Fibroblast of skin of abdomen (primary cell): ENCODE results near the gene GJB1.

Source experiments
- DNase-seq: peaks from one replicate; pipeline ENCODE4 v3.0.0-alpha.2; 2013

The GJB1 gene

GRCh38 chrX:71215338-71215912 lies 7.6 kb upstream of the GJB1 start:
- no peak for DNase-seq

- DNase-seq = no peak
Measured at GRCh38 chrX:71216485-71216884, 6.5 kb upstream of the GJB1 start.

GRCh38 chrX:71217298-71217697 lies 5.7 kb upstream of the GJB1 start:
- no peak for DNase-seq

GRCh38 chrX:71221145-71221544 lies 1.9 kb upstream of the GJB1 start:
- no peak for DNase-seq

GRCh38 chrX:71224098-71224708 lies 1.2 kb downstream of the GJB1 start:
- no peak for DNase-seq

GRCh38 chrX:71225009-71225408 lies 2.0 kb downstream of the GJB1 start:
- no peak for DNase-seq

- DNase-seq = no peak
Measured at GRCh38 chrX:71225676-71226075, 2.7 kb downstream of the GJB1 start.

- no peak for DNase-seq
Measured at GRCh38 chrX:71227370-71228062, 4.5 kb downstream of the GJB1 start.

GRCh38 chrX:71228063-71228642 lies 5.1 kb downstream of the GJB1 start:
- no peak for DNase-seq

- DNase-seq = no peak
Measured at GRCh38 chrX:71235482-71235881, 12.5 kb downstream of the GJB1 start.

GRCh38 chrX:71236836-71237235 lies 13.8 kb downstream of the GJB1 start:
- no peak for DNase-seq

- no peak for DNase-seq
Measured at GRCh38 chrX:71239781-71240180, 16.8 kb downstream of the GJB1 start.

GRCh38 chrX:71241301-71241700 lies 18.3 kb downstream of the GJB1 start:
- no peak for DNase-seq

GRCh38 chrX:71244359-71245128 lies 21.5 kb downstream of the GJB1 start:
- no peak for DNase-seq

GRCh38 chrX:71245159-71245558 lies 22.1 kb downstream of the GJB1 start:
- no peak for DNase-seq

GRCh38 chrX:71250841-71251240 lies 27.8 kb downstream of the GJB1 start:
- no peak for DNase-seq

GRCh38 chrX:71251466-71251973 lies 28.5 kb downstream of the GJB1 start:
- DNase-seq = peak; percentile 2

GRCh38 chrX:71252221-71252620 lies 29.2 kb downstream of the GJB1 start:
- no peak for DNase-seq

GRCh38 chrX:71253253-71254091 lies 30.4 kb downstream of the GJB1 start:
- DNase-seq = peak; percentile 52

GRCh38 chrX:71254092-71254963 lies 31.3 kb downstream of the GJB1 start, which contains the start of gene ZMYM3:
ZMYM3 (minus strand) TSS chrX:71254140; CDS start chrX:71253255, 885 bp downstream.
- DNase-seq = peak; percentile 86

GRCh38 chrX:71256051-71256450 lies 33.0 kb downstream of the GJB1 start:
- DNase-seq = no peak
